ES-I3 (cell line): ENCODE data around the gene ZDHHC11.
A peak's percentile ranks its signal among the peaks of the same experiment; 100 is the strongest.
"Not testable (repeated sequence)": the region's sequence is repeated elsewhere in the genome, so short reads cannot be mapped to it uniquely, and the experiment has no call there.

Source experiments
- H3K36me3 ChIP-seq: 2 replicates; pipeline ENCODE4 v1.6.1; 2013; ENCODE audit warnings: mild to moderate bottlenecking, low read length, control low read depth, moderate library complexity; ENCODE audit not compliant: insufficient read depth
- H3K4me1 ChIP-seq: 2 replicates; pipeline ENCODE4 v1.6.1; 2013; ENCODE audit warnings: mild to moderate bottlenecking, control low read depth, low read length; ENCODE audit not compliant: insufficient read depth
- H3K9ac ChIP-seq: 2 replicates; pipeline ENCODE4 v1.6.1; 2013; ENCODE audit warnings: low read depth, mild to moderate bottlenecking, low read length, moderate library complexity
- H3K9me3 ChIP-seq: 2 replicates; pipeline ENCODE4 v1.6.1; 2013; ENCODE audit warnings: mild to moderate bottlenecking, low read length, moderate library complexity; ENCODE audit not compliant: control insufficient read depth, insufficient read depth

ZDHHC11 gene

DNA sequence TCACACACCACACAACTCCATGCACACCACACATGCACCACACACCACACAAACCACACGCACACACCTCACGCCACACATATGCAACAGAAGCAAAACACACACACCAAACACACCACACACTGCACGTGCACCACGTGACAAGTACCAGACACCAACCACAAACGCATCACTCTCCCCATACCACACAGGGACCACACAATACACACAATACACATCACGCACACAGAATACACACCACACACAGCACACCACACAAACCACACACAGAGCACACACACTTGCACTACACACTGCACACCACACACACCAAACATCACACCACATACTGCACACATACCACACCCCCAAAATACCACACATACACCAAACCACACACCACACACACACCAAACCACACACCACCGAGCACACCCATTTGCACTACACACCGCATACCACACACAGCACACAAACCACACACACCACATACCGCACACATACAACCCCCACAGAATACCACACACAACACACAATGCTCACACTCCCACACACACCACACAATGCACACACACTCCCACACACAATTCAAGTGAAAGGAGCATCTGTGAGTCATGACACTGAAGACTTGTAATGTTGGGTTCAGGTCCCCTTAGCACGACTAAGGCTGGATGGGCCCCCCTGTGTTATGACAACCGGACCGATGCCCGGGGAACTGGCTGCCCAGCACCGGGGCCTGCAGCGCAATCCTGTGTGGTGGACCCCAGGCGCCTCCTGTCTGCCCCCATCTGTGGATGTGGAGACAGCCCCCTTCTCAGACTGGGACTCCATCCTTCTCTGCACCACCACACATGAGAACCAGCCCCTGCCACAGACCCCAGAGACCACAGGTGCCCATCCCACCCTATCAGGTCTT lies 6.0 kb upstream of the ZDHHC11 start:
- Histone ChIP-seq H3K4me1 (no peaks in the 10 kb centered on the region; the same call in 1 of the 2 replicates), H3K9ac (no peak overlapping the region), H3K9me3 (no peaks in the 10 kb centered on the region), H3K36me3 (no peaks in the 10 kb centered on the region)

DNA sequence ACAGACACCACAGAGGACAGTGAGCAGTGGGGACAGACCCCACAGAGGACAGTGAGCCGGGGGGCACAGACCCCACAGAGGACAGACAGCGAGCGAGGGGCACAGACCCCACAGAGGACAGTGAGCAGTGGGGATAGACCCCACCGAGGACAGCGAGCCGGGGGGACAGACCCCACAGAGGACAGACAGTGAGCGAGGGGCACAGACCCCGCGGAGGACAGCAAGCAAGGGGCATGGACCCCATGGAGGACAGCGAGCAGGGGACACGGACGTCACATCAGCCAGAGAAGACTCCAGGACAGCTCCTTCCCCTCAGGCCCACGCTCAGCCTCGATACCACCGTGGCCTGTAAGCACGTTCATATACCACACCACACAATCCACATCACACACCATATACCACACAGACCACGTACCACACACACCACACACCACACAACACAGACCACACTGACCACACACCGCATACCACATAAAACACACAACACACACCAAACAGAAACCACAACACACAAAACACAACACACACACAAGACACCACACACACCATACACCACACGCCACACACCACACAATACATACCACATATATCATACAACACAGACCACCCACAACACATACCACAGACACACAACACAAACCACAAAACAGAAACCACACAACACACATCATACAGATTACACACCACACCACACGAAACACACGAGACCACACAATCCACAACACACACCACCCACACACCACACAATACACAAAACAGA lies 5.2 kb upstream of the ZDHHC11 start:
- no peaks in the 10 kb centered on the region for H3K36me3 ChIP-seq
- no peaks in the 10 kb centered on the region; the same call in 1 of the 2 replicates for H3K4me1 ChIP-seq
- no peaks in the 10 kb centered on the region for H3K9me3 ChIP-seq
- no peak overlapping the region for H3K9ac ChIP-seq

DNA sequence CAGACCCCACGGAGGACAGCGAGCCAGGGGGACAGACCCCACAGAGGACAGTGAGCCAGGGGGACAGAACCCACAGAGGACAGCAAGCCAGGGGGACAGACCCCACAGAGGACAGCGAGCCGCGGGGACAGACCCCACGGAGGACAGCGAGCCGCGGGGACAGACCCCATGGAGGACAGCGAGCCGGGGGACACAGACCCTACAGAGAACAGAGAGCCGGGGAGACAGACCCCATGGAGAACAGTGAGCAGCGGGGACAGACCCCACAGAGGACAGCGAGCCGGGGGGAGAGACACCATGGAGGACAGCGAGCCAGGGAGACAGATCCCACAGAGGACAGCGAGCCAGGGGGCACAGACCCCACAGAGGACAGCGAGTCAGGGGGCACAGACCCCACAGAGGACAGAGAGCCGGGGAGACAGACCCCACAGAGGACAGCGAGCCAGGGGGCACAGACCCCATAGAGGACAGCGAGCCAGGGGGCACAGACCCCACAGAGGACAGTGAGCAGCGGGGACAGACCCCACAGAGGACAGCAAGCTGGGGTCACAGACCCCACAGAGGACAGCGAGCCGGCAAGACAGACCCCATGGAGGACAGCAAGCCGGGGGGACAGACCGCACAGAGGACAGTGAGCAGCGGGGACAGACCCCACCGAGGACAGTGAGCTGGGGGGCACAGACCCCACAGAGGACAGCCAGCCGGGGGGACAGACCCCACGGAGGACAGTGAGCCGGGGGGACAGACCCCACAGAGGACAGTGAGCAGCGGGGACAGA lies 4.4 kb upstream of the ZDHHC11 start:
- no peaks in the 10 kb centered on the region for H3K9me3 ChIP-seq
- H3K36me3 ChIP-seq: no peaks in the 10 kb centered on the region
- no peaks in the 10 kb centered on the region; the same call in 1 of the 2 replicates for H3K4me1 ChIP-seq
- no peak overlapping the region for H3K9ac ChIP-seq

DNA sequence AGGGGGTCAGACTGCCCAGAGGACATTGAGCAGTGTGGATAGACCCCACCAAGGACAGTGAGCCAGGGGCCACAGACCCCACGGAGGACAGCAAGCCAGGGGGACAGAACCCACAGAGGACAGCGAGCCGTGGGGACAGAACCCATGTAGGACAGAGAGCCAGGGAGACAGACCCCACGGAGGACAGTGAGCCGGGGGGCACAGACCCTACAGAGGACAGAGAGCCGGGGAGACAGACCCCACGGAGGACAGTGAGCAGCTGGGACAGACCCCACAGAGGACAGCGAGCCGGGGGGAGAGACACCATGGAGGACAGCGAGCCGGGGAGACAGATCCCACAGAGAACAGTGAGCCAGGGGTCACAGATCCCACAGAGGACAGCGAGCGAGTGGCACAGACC lies 3.4 kb upstream of the ZDHHC11 start:
- no peaks in the 10 kb centered on the region for H3K36me3 ChIP-seq
- H3K9ac ChIP-seq: no peak overlapping the region
- H3K9me3 ChIP-seq: no peaks in the 10 kb centered on the region
- no peaks in the 10 kb centered on the region; the same call in 1 of the 2 replicates for H3K4me1 ChIP-seq

DNA sequence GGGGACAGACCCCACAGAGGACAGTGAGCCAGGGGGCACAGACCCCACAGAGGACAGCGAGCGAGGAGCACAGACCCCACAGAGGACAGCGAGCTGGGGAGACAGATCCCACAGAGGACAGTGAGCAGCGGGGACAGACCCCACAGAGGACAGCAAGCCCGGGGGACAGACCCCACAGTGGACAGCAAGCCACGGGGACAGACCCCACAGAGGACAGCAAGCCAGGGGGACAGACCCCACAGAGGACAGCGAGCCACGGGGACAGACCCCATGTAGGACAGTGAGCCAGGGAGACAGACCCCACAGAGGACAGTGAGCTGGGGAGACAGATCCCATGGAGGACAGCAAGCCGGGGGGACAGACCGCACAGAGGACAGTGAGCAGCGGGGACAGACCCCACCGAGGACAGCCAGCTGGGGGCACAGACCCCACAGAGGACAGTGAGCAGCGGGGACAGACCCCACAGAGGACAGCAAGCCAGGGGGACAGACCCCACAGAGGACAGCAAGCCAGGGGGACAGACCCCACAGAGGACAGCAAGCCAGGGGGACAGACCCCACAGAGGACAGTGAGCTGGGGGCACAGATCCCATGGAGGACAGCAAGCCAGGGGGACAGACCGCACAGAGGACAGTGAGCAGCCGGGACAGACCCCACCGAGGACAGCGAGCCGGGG lies 2.8 kb upstream of the ZDHHC11 start:
- H3K9ac ChIP-seq, H3K4me1 ChIP-seq, H3K36me3 ChIP-seq, H3K9me3 ChIP-seq: not testable (repeated sequence)

DNA sequence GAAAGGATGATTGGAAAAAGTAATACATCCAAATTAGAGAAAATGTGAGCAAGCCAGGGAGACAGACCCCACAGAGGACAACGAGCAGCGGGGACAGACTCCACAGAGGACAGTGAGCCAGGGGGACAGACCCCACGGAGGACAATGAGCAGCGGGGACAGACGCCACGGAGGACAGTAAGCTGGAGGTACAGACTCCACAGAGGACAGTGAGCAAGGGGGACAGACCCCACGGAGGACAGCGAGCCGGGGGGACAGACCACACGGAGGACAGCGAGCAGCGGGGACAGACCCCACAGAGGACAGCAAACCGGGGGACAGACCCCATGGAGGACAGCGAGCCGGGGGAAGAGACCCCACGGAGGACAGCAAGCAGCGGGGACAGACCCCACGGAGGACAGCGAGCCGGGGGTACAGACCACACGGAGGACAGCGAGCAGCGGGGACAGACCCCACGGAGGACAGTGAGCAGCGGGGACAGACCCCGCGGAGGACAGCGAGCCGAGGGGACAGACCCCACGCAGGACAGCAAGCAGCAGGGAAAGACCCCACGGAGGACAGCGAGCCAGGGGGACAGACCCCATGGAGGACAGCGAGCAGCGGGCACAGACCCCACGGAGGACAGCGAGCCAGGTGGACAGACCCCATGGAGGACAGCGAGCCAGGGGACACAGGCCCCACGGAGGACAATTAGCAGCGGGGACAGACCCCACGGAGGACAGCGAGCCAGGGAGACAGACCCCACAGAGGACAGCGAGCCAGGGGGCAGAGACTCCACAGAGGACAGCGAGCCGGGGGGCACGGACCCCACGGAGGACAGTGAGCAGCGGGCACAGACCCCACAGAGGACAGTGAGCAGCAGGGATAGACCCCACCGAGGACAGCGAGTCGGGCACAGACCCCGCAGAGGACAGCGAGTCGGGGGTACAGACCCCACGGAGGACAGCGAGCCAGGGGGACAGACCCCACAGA lies 1.9 kb upstream of the ZDHHC11 start:
- no peaks in the 10 kb centered on the region; the same call in 1 of the 2 replicates for H3K4me1 ChIP-seq
- no peak overlapping the region for H3K9ac ChIP-seq
- H3K36me3 ChIP-seq: no peaks in the 10 kb centered on the region
- H3K9me3 ChIP-seq: no peaks in the 10 kb centered on the region

DNA sequence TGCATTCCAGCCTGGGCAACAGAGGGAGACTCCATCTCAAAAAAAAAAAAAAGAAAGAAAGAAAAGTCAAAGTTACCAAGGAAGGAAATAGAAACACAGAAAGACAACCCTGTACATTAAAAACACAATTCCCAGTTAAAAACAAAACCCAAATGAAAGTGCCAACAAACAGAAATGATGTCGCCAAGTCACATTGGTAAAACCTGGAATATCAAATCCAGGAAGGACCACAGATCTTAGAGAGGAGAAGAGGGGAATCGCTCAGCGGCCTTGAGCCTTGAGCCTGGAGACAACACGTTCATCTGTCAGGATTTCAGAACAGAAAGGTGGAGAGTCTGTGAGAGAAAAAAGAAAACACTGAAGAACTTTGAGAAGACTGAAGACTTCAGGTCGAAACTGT lies 1.2 kb upstream of the ZDHHC11 start:
- H3K9me3 ChIP-seq: no peaks in the 10 kb centered on the region
- H3K36me3 ChIP-seq: no peaks in the 10 kb centered on the region
- H3K4me1 ChIP-seq: no peaks in the 10 kb centered on the region; the same call in 1 of the 2 replicates

DNA sequence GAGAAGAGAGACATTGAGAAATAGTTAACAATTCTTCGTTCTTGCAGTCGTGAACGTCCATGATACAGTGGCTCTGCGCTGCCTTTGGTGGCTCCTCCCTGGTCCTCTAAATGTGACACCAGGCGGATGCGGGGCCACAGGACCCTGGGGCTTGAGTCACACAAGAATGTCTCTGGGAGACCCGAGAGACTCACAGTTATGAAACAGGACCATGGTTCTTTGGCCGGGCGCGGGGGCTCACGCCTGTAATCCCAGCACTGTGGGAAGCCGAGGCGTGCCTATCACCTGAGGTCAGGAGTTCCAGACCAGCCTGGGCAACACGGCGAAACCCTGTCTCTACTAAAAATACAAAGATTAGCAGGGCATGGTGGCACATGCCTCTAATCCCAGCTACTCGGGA lies 767 bp upstream of the ZDHHC11 start:
- no peak overlapping the region for H3K9ac ChIP-seq

More for the DNA sequence above, 1.2 kb upstream of the ZDHHC11 start:
- H3K9ac ChIP-seq: no peak overlapping the region

DNA sequence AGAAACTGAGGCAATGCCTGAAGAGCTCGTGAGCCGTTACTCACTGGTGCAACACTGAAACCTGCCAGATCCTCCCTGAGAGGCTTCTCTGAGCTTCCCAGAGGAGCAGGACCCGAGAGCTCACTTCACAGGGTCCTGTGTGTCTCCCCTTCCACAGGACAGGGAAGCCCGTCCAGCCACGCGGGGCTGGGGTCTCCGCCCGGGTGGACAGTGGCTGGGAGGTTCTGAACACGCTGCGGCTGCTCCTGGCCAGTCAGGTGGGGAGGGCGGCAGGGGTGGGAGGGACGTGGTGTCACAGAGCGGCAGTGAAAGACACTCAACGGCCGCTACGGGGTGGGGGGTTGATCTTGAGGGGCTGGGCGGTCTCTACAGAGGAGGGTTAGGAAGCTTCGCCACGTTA lies 290 bp upstream of the ZDHHC11 start:
- Histone ChIP-seq H3K9ac (peak overlapping the region; percentile 20; the same call in 1 of the 2 replicates), H3K9me3 (no peaks in the 10 kb centered on the region), H3K4me1 (no peaks in the 10 kb centered on the region; the same call in 1 of the 2 replicates), H3K36me3 (no peaks in the 10 kb centered on the region)

More for the DNA sequence above, 767 bp upstream of the ZDHHC11 start:
- Histone ChIP-seq H3K4me1 (no peaks in the 10 kb centered on the region; the same call in 1 of the 2 replicates), H3K36me3 (no peaks in the 10 kb centered on the region), H3K9me3 (no peaks in the 10 kb centered on the region)

DNA sequence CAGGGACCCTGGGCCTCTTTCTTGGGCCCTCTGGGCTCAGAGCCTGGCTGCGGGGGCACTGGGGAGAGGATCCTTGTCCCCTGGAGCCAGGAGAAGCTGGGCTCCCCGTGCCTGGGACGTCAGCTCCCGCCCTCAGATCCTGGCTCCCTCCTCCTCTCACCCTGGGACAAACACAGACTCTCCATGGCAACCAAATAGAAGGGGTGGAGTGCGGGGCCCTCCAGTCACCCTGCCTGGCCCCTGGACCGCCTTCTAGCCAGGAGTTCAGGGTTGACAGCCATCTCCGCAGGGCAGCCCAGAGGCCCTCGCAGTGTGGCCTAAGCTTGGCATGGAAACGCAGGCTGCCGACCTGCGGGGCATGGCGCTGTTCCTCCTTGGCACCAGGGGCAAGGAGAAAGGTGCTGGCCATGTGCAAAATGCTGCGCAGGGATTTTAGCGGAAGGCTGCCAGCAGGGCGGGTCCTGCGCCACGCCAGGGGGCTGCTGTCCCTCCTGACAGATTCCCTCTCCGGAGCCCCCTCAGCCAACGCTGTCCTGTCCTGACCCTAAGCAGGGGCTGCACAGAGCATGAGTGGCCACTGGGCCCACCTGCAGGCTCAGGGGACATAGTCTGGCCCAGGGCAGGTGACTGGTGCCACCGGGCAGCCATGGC lies 1.0 kb downstream of the ZDHHC11 start:
- H3K4me1 ChIP-seq: no peaks in the 10 kb centered on the region; the same call in 1 of the 2 replicates
- H3K9ac ChIP-seq: no peak overlapping the region; the same call in 1 of the 2 replicates
- no peaks in the 10 kb centered on the region for H3K9me3 ChIP-seq
- H3K36me3 ChIP-seq: no peaks in the 10 kb centered on the region

DNA sequence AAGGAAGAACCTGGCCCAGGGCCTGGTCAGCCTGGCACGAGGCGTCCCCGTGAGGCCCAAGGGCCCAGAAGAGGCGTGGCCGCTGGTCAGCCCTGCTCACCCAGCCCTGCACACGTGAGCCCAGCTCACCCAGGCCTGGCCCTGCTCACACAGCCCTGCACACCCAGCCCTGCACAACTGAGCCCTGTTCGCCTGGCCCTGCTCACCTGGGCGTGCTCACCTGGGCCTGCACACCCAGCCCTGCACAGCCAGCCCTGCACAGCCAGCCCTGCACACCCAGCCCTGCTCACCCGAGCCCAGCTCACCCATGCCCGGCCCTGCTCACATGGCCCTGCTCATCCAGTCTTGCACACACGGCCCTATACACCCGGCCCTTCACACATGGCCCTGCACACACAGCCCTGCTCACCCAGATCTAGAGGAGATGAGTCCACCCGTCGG lies 2.1 kb downstream of the ZDHHC11 start:
- Histone ChIP-seq H3K9me3 (no peaks in the 10 kb centered on the region), H3K4me1 (no peaks in the 10 kb centered on the region; the same call in 1 of the 2 replicates), H3K9ac (no peak overlapping the region), H3K36me3 (no peaks in the 10 kb centered on the region)

DNA sequence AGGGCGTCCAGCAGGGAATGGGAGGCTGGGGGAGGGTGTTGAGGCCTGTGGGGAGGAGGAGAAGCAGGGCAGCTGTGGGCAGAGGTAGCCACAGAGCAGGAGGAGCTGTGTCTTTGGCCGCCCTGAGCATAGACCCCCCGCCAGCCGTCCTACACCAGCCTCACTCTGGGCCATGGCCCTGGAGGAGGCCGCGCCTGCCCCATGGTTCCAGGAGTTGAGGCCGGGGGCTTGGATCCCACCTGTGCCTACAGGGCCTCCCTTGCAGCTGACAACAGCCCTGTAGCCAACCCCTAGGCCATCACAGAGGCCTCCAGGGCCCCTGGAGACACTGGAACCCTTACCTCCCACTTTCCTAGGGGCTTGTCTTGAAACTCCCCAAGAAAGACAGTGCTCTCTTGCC lies 3.0 kb downstream of the ZDHHC11 start:
- H3K36me3 ChIP-seq, H3K9me3 ChIP-seq, H3K9ac ChIP-seq, H3K4me1 ChIP-seq: not testable (repeated sequence)
